CD8-positive, alpha-beta memory T cell (primary cell): ENCODE results near the gene HLA-G. TPM values are rescaled to one million over a fixed set of nuclear protein-coding genes. Genes with fewer than 3 reads are reported as not detected.

Source experiments
- polyA plus RNA-seq: library from polyadenylated mRNA; unstranded; fragments of 300-500 nt; fragmentation: Illumina TruSeq; gene quantifications from one replicate; pipeline ENCODE4 v1.2.3, GENCODE V29; 2021
- total RNA-seq, 2 experiments: library from RNA; stranded (reverse); gene quantifications; one replicate each; pipeline ENCODE4 v1.2.3, GENCODE V29; 2021

The HLA-G gene
- total and polyA plus RNA-seq, 3 experiments from 2014 or later, result 0.59 to 3.2 (median 0.69) TPM

Other genes starting within 250 kb of the HLA-G start
- gene OR2H2, start 242.7 kb upstream of the HLA-G start, total RNA-seq, result not detected
- not detected for gene OR2H2, start 242.7 kb upstream of the HLA-G start, polyA plus RNA-seq
- gene GABBR1, start 194.6 kb upstream of the HLA-G start, total RNA-seq, result 1 to 10 TPM; 8.3 to 8.8 TPM
- gene GABBR1, start 194.6 kb upstream of the HLA-G start, polyA plus RNA-seq, result 0.45 TPM
- gene MOG, start 170.7 kb upstream of the HLA-G start, total RNA-seq, result not detected
- gene MOG, start 170.7 kb upstream of the HLA-G start, polyA plus RNA-seq, result not detected
- gene ZFP57, start 146.7 kb upstream of the HLA-G start, total RNA-seq, result 1 to 10 TPM; 9.0 to 9.2 TPM
- gene ZFP57, start 146.7 kb upstream of the HLA-G start, polyA plus RNA-seq, result 2.2 TPM
- 100 to 1,000 TPM; 222 to 242 TPM for gene HLA-F, start 104.4 kb upstream of the HLA-G start, total RNA-seq
- gene HLA-F, start 104.4 kb upstream of the HLA-G start, polyA plus RNA-seq, result 500 TPM
- gene HLA-A, start 114.7 kb downstream of the HLA-G start, total RNA-seq, result 1,000 to 10,000 TPM; 1,371 to 1,390 TPM
- 3,526 TPM for gene HLA-A, start 114.7 kb downstream of the HLA-G start, polyA plus RNA-seq
- 10 to 100 TPM; 55.0 to 58.1 TPM for gene POLR1H, start 233.4 kb downstream of the HLA-G start, total RNA-seq
- 123 TPM for gene POLR1H, start 233.4 kb downstream of the HLA-G start, polyA plus RNA-seq
- gene PPP1R11, start 239.4 kb downstream of the HLA-G start, total RNA-seq, result 10 to 100 TPM; 67.1 to 70.9 TPM
- gene PPP1R11, start 239.4 kb downstream of the HLA-G start, polyA plus RNA-seq, result 122 TPM
- gene RNF39, start 247.9 kb downstream of the HLA-G start, total RNA-seq, result not detected
- 0.17 TPM for gene RNF39, start 247.9 kb downstream of the HLA-G start, polyA plus RNA-seq